ENCODE measurements around the gene MMEL1.

Gene MMEL1

GRCh38 chr1:2606881-2607621, 25.8 kb downstream of the MMEL1 start:
- no peak overlapping the region for H3K4me3 Mint-ChIP-seq
- no peak overlapping the region for H3K27ac Mint-ChIP-seq
- no peaks in the 10 kb centered on the region for H3K4me1 Mint-ChIP-seq
- peaks cover 3% of the 10 kb centered on the region for H3K27me3 Mint-ChIP-seq
- no peaks in the 10 kb centered on the region for H3K9me3 Mint-ChIP-seq
- DNase-seq (no peak), ATAC-seq (no peak)
- no peaks in the 10 kb centered on the region for H3K36me3 Mint-ChIP-seq (ENCODE audit: low read depth)

GRCh38 chr1:2606396-2606880, 26.4 kb downstream of the MMEL1 start:
- H3K27ac Mint-ChIP-seq: no peak overlapping the region
- no peaks in the 10 kb centered on the region for H3K36me3 Mint-ChIP-seq (ENCODE audit: low read depth)
- DNase-seq (no peak), ATAC-seq (no peak)
- no peaks in the 10 kb centered on the region for H3K9me3 Mint-ChIP-seq
- H3K4me3 Mint-ChIP-seq: no peak overlapping the region
- H3K27me3 Mint-ChIP-seq: peaks cover 3% of the 10 kb centered on the region
- no peaks in the 10 kb centered on the region for H3K4me1 Mint-ChIP-seq

GRCh38 chr1:2605509-2606395, 27.1 kb downstream of the MMEL1 start:
- no peaks in the 10 kb centered on the region for H3K9me3 Mint-ChIP-seq

GRCh38 chr1:2604844-2605508, 27.8 kb downstream of the MMEL1 start:
- no peak for DNase-seq
- Mint-ChIP-seq H3K36me3 (ENCODE audit: low read depth) (no peaks in the 10 kb centered on the region), H3K27me3 (peaks cover 3% of the 10 kb centered on the region), H3K27ac (no peak overlapping the region), H3K9me3 (no peaks in the 10 kb centered on the region), H3K4me1 (no peaks in the 10 kb centered on the region), H3K4me3 (no peak overlapping the region)
- no peak for ATAC-seq

More at GRCh38 chr1:2605509-2606395, 27.1 kb downstream of the MMEL1 start:
- peaks cover 3% of the 10 kb centered on the region for H3K27me3 Mint-ChIP-seq
- ATAC-seq (no peak), DNase-seq (no peak)
- H3K27ac Mint-ChIP-seq: no peak overlapping the region
- H3K4me1 Mint-ChIP-seq: no peaks in the 10 kb centered on the region
- no peaks in the 10 kb centered on the region for H3K36me3 Mint-ChIP-seq (ENCODE audit: low read depth)
- H3K4me3 Mint-ChIP-seq: no peak overlapping the region

- DNase-seq (no peak), ATAC-seq (no peak)
- H3K27me3 Mint-ChIP-seq: peaks cover 3% of the 10 kb centered on the region
- H3K4me1 Mint-ChIP-seq: no peaks in the 10 kb centered on the region
- H3K27ac Mint-ChIP-seq: no peak overlapping the region
- H3K9me3 Mint-ChIP-seq: no peaks in the 10 kb centered on the region
- H3K36me3 Mint-ChIP-seq (ENCODE audit: low read depth): no peaks in the 10 kb centered on the region
- H3K4me3 Mint-ChIP-seq: no peak overlapping the region
These were observed 28.5 kb downstream of the MMEL1 start for GRCh38 chr1:2604156-2604843.

GRCh38 chr1:2603521-2604155, 29.2 kb downstream of the MMEL1 start:
- Mint-ChIP-seq H3K4me1 (no peaks in the 10 kb centered on the region), H3K27me3 (peaks cover 3% of the 10 kb centered on the region), H3K4me3 (no peak overlapping the region), H3K27ac (no peak overlapping the region), H3K9me3 (peaks cover 2% of the 10 kb centered on the region), H3K36me3 (ENCODE audit: low read depth) (no peaks in the 10 kb centered on the region)
- ATAC-seq (no peak), DNase-seq (no peak)

- H3K4me3 Mint-ChIP-seq: no peak overlapping the region
- H3K27me3 Mint-ChIP-seq: peaks cover 3% of the 10 kb centered on the region
- peaks cover 4% of the 10 kb centered on the region for H3K9me3 Mint-ChIP-seq
- H3K4me1 Mint-ChIP-seq: no peaks in the 10 kb centered on the region
- no peak for ATAC-seq
- no peak overlapping the region for H3K27ac Mint-ChIP-seq
- no peak for DNase-seq
- no peaks in the 10 kb centered on the region for H3K36me3 Mint-ChIP-seq (ENCODE audit: low read depth)
These were observed 29.8 kb downstream of the MMEL1 start for GRCh38 chr1:2602866-2603520.

- peaks cover 3% of the 10 kb centered on the region for H3K27me3 Mint-ChIP-seq
- DNase-seq: no peak
- H3K9me3 Mint-ChIP-seq: peaks cover 4% of the 10 kb centered on the region
- no peak for ATAC-seq
- H3K4me1 Mint-ChIP-seq: no peaks in the 10 kb centered on the region
- H3K36me3 Mint-ChIP-seq (ENCODE audit: low read depth): no peaks in the 10 kb centered on the region
- H3K27ac Mint-ChIP-seq: no peak overlapping the region
- H3K4me3 Mint-ChIP-seq: no peak overlapping the region
These were observed 30.4 kb downstream of the MMEL1 start for GRCh38 chr1:2602311-2602835.

GRCh38 chr1:2601721-2602303, 31.0 kb downstream of the MMEL1 start:
- Mint-ChIP-seq H3K27me3 (peaks cover 3% of the 10 kb centered on the region), H3K9me3 (peaks cover 4% of the 10 kb centered on the region), H3K4me3 (no peak overlapping the region), H3K36me3 (ENCODE audit: low read depth) (no peaks in the 10 kb centered on the region), H3K4me1 (no peaks in the 10 kb centered on the region), H3K27ac (no peak overlapping the region)
- no peak for DNase-seq
- ATAC-seq: no peak

- peaks cover 3% of the 10 kb centered on the region for H3K27me3 Mint-ChIP-seq
- no peaks in the 10 kb centered on the region for H3K4me1 Mint-ChIP-seq
- no peak overlapping the region for H3K27ac Mint-ChIP-seq
- DNase-seq: no peak
- H3K9me3 Mint-ChIP-seq: peaks cover 4% of the 10 kb centered on the region
- no peaks in the 10 kb centered on the region for H3K36me3 Mint-ChIP-seq (ENCODE audit: low read depth)
- no peak overlapping the region for H3K4me3 Mint-ChIP-seq
- ATAC-seq: no peak
These were observed 34.4 kb downstream of the MMEL1 start for GRCh38 chr1:2598329-2598931.

- no peaks in the 10 kb centered on the region for H3K36me3 Mint-ChIP-seq (ENCODE audit: low read depth)
- peaks cover 1% of the 10 kb centered on the region for H3K4me1 Mint-ChIP-seq
- H3K27me3 Mint-ChIP-seq: peaks cover 3% of the 10 kb centered on the region
- H3K9me3 Mint-ChIP-seq: peaks cover 4% of the 10 kb centered on the region
- no peak overlapping the region for H3K4me3 Mint-ChIP-seq
- no peak overlapping the region for H3K27ac Mint-ChIP-seq
- DNase-seq (no peak), ATAC-seq (no peak)
These were observed 35.1 kb downstream of the MMEL1 start for GRCh38 chr1:2597441-2598328.

All from activated naive CD8-positive, alpha-beta T cell treated with anti-CD3 and anti-CD28 coated beads, Interleukin-2, amount 50 U/mL, for 24 hours (primary cell).